Measurements from ENCODE around the gene SPEM2. TPM values are rescaled to one million over a fixed set of nuclear protein-coding genes. Genes with fewer than 3 reads are reported as not detected.
"Not testable (repeated sequence)": the region's sequence is repeated elsewhere in the genome, so short reads cannot be mapped to it uniquely, and the experiment has no call there.

The SPEM2 gene
- total and polyA plus RNA-seq, 9 donors, result not detected

- 86 to 94% (median 93%) methylated on average over 3 of the region's 3 CpGs for WGBS, 3 donors
- Histone ChIP-seq H3K27me3 (no peaks in the 10 kb centered on the region), H3K9me3 (no peaks in the 10 kb centered on the region), H3K4me1 (ENCODE audit: insufficient read depth) (peaks cover 6% of the 10 kb centered on the region), H3K36me3 (no peaks in the 10 kb centered on the region), H3K27ac (peak overlapping the region in 1 of 2 donors; percentile 11), H3K4me3 (no peak overlapping the region)
- intact Hi-C loops (cut with DNase I), result no loop called here
- DNase-seq, result no peak
- TF ChIP-seq POLR2A (IDR thresholded peaks at IDR 0.05), result no peak
- no peak for TF ChIP-seq CTCF (IDR thresholded peaks at IDR 0.05)
- no peak for TF ChIP-seq EP300 (IDR thresholded peaks at IDR 0.05)
Observed at GRCh38 chr17:7467498-7467897, 42.1 kb downstream of the SPEM2 start.

GRCh38 chr17:7468290-7468689 lies 42.9 kb downstream of the SPEM2 start:
- intact Hi-C loops (cut with DNase I), result no loop called here
- DNase-seq, result no peak
- Histone ChIP-seq H3K4me1 (ENCODE audit: insufficient read depth) (peaks cover 6% of the 10 kb centered on the region), H3K36me3 (no peaks in the 10 kb centered on the region), H3K4me3 (no peak overlapping the region), H3K27me3 (no peaks in the 10 kb centered on the region), H3K9me3 (no peaks in the 10 kb centered on the region), H3K27ac (no peak overlapping the region)
- no peak for TF ChIP-seq POLR2A (IDR thresholded peaks at IDR 0.05)
- no peak for TF ChIP-seq EP300 (IDR thresholded peaks at IDR 0.05)
- TF ChIP-seq CTCF (IDR thresholded peaks at IDR 0.05), result no peak
- WGBS, 3 donors, result 94 to 95% (median 95%) methylated on average over 11 of the region's 11 CpGs

GRCh38 chr17:7468804-7469389 lies 43.5 kb downstream of the SPEM2 start:
- WGBS, 3 donors, result 74 to 81% (median 75%) methylated on average over 12 of the region's 12 CpGs
- no peaks in the 10 kb centered on the region for H3K9me3 ChIP-seq
- no peaks in the 10 kb centered on the region for H3K36me3 ChIP-seq
- no peaks in the 10 kb centered on the region for H3K27me3 ChIP-seq
- TF ChIP-seq CTCF (IDR thresholded peaks at IDR 0.05), result no peak
- intact Hi-C loops (cut with DNase I), result no loop called here
- no peak overlapping the region for H3K27ac ChIP-seq
- H3K4me1 ChIP-seq (ENCODE audit: insufficient read depth), result peaks cover 6% of the 10 kb centered on the region
- no peak for DNase-seq
- H3K4me3 ChIP-seq, result no peak overlapping the region

- H3K27me3 ChIP-seq; intact Hi-C loops (cut with DNase I); DNase-seq; H3K36me3 ChIP-seq; H3K4me3 ChIP-seq; H3K4me1 ChIP-seq (ENCODE audit: insufficient read depth); H3K9me3 ChIP-seq; H3K27ac ChIP-seq: not testable (repeated sequence)
- 93 to 96% (median 95%) methylated on average over 12 of the region's 12 CpGs for WGBS, 3 donors
Observed at GRCh38 chr17:7469843-7470242, 44.4 kb downstream of the SPEM2 start.

- H3K27me3 ChIP-seq; DNase-seq; H3K27ac ChIP-seq; intact Hi-C loops (cut with DNase I); H3K9me3 ChIP-seq; H3K4me1 ChIP-seq (ENCODE audit: insufficient read depth); H3K36me3 ChIP-seq; H3K4me3 ChIP-seq: not testable (repeated sequence)
- WGBS, 3 donors, result 68 to 76% (median 72%) methylated on average over 8 of the region's 8 CpGs
Observed at GRCh38 chr17:7470457-7470973, 45.1 kb downstream of the SPEM2 start.

Measured in ovary (tissue), 9 donors.